Mammary epithelial cell (primary cell): ENCODE measurements around the gene UBE3B.

Source experiments
- EZH2 ChIP-seq: IDR thresholded peaks from 2 replicates; pipeline ENCODE4 v1.6.1; 2012; ENCODE audit warnings: low read length, inconsistent platforms, borderline replicate concordance
- TF ChIP-seq, protein P1 (sequence below), 2 donors: IDR thresholded peaks in 1 of 2; conservative IDR thresholded peaks in 1 of 2; 2 replicates each; pipeline ENCODE4 v1.5.1; 2011 to 2012; ENCODE audit warnings: inconsistent platforms in 2 of 2, low read length in 2 of 2, mild to moderate bottlenecking in 2 of 2, control low read depth in 1 of 2, low read depth in 1 of 2; ENCODE audit not compliant: insufficient read depth in 1 of 2; ENCODE audit errors: extremely low read depth in 1 of 2

GRCh38 chr12:109435428-109436187, 41.8 kb upstream of the UBE3B start:
- TF ChIP-seq, protein P1, sequence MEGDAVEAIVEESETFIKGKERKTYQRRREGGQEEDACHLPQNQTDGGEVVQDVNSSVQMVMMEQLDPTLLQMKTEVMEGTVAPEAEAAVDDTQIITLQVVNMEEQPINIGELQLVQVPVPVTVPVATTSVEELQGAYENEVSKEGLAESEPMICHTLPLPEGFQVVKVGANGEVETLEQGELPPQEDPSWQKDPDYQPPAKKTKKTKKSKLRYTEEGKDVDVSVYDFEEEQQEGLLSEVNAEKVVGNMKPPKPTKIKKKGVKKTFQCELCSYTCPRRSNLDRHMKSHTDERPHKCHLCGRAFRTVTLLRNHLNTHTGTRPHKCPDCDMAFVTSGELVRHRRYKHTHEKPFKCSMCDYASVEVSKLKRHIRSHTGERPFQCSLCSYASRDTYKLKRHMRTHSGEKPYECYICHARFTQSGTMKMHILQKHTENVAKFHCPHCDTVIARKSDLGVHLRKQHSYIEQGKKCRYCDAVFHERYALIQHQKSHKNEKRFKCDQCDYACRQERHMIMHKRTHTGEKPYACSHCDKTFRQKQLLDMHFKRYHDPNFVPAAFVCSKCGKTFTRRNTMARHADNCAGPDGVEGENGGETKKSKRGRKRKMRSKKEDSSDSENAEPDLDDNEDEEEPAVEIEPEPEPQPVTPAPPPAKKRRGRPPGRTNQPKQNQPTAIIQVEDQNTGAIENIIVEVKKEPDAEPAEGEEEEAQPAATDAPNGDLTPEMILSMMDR (conservative IDR thresholded peaks at IDR 0.05 in 1 of 2, IDR thresholded peaks at IDR 0.05 in 1 of 2; ENCODE audit: extremely low read depth in 1 of 2, insufficient read depth in 1 of 2, low read depth in 1 of 2, low read length in 2 of 2), result no peak
- no peak for TF ChIP-seq EZH2
